H1 (cell line): Measurements from ENCODE around the gene OR13A1. TPM values are rescaled to one million over a fixed set of nuclear protein-coding genes. Genes with fewer than 3 reads are reported as not detected.

Source experiments
- CTCF ChIA-PET: fragments of 300-600 bp; sonication (Branson Sonifier 250); formaldehyde crosslinking; loops from one replicate; lab custom pipeline; 2021; ENCODE audit not compliant: partially characterized antibody; lab: Charles Lee
- POLR2A ChIA-PET: fragments of 300-600 bp; sonication (Branson Sonifier 250); formaldehyde crosslinking; loops from one replicate; lab custom pipeline; 2021; ENCODE audit warnings: inconsistent platforms; ENCODE audit not compliant: partially characterized antibody; lab: Charles Lee
- DNase-seq, 2 experiments: peaks; one replicate each; pipeline versions ENCODE4 v3.0.0 to v3.0.0-alpha.2; 2010 to 2022; ENCODE audit warnings: low spot score in 2 of 2, low read depth in 1 of 2, mixed read lengths in 1 of 2
- FAIRE-seq: peaks from 2 replicates; lab custom pipeline; 2011; peaks lifted over from hg19 to GRCh38; lab: Jason Lieb, UNC
- H2AFZ ChIP-seq: 2 replicates; pipeline ENCODE4 v1.8.1; 2012; ENCODE audit warnings: low read length, inconsistent platforms
- H2AK5ac ChIP-seq: 2 replicates; pipeline ENCODE4 v1.6.1; 2013; ENCODE audit warnings: low read depth, low read length
- H2BK120ac ChIP-seq: replicated peaks from 2 replicates; pipeline ENCODE3; 2013; ENCODE audit warnings: low read depth, low read length, inconsistent platforms
- H2BK12ac ChIP-seq: 2 replicates; pipeline ENCODE4 v1.6.1; 2013; ENCODE audit warnings: low read depth, low read length
- H2BK15ac ChIP-seq: 2 replicates; pipeline ENCODE4 v1.6.1; 2013; ENCODE audit warnings: low read length
- H2BK20ac ChIP-seq: 2 replicates; pipeline ENCODE4 v1.6.1; 2013; ENCODE audit warnings: low read length
- H2BK5ac ChIP-seq: 2 replicates; pipeline ENCODE4 v1.6.1; 2013; ENCODE audit warnings: low read depth, low read length
- H3K14ac ChIP-seq: 2 replicates; pipeline ENCODE4 v1.6.1; 2013; ENCODE audit warnings: inconsistent platforms; ENCODE audit not compliant: insufficient read length
- H3K18ac ChIP-seq: 2 replicates; pipeline ENCODE4 v1.6.1; 2013; ENCODE audit warnings: low read length; ENCODE audit errors: extremely low read depth
- H3K23ac ChIP-seq: 2 replicates; pipeline ENCODE4 v1.6.1; 2013; ENCODE audit warnings: inconsistent platforms; ENCODE audit not compliant: insufficient read length
- H3K23me2 ChIP-seq: 2 replicates; pipeline ENCODE4 v1.6.1; 2013; ENCODE audit warnings: low read depth, low read length
- H3K27ac ChIP-seq: 2 replicates; pipeline ENCODE4 v1.6.1; 2011; ENCODE audit warnings: low read depth, low read length, inconsistent platforms
- H3K27me3 ChIP-seq, 4 experiments: replicated peaks in 1 of 4; 1 replicate in 1 of 4; 2 replicates in 3 of 4; pipeline versions ENCODE4 v1.6.1 to v1.8.1; 2011 to 2013; ENCODE audit warnings: low read length in 3 of 4, mild to moderate bottlenecking in 3 of 4, inconsistent platforms in 2 of 4, mixed read lengths in 2 of 4, moderate library complexity in 1 of 4; ENCODE audit not compliant: control insufficient read depth in 3 of 4, insufficient read depth in 3 of 4; ENCODE audit errors: extremely low read depth in 1 of 4
- H3K36me3 ChIP-seq, 4 experiments: 2 replicates each; pipeline versions ENCODE4 v1.6.1 to v1.8.1; 2011 to 2013; ENCODE audit warnings: mild to moderate bottlenecking in 4 of 4, low read length in 3 of 4, moderate library complexity in 2 of 4, control low read depth in 1 of 4, inconsistent platforms in 1 of 4; ENCODE audit not compliant: insufficient read depth in 4 of 4, control insufficient read depth in 2 of 4
- H3K4ac ChIP-seq: replicated peaks from 2 replicates; pipeline ENCODE3; 2013; ENCODE audit warnings: low read length, low read depth, mixed read lengths, inconsistent platforms; ENCODE audit not compliant: insufficient read length
- H3K4me1 ChIP-seq, 4 experiments: replicated peaks in 1 of 4; 1 replicate in 1 of 4; 2 replicates in 3 of 4; pipeline versions ENCODE4 v1.6.1 to v1.8.1; 2011 to 2013; ENCODE audit warnings: low read length in 3 of 4, inconsistent platforms in 2 of 4, mixed read lengths in 1 of 4; ENCODE audit not compliant: insufficient read depth in 4 of 4, control insufficient read depth in 3 of 4
- H3K4me2 ChIP-seq, 2 experiments: 2 replicates each; pipeline versions ENCODE4 v1.6.1 to v1.8.1; 2011 to 2013; ENCODE audit warnings: low read depth in 2 of 2, low read length in 2 of 2, control low read depth in 1 of 2, inconsistent platforms in 1 of 2, mild to moderate bottlenecking in 1 of 2; ENCODE audit not compliant: insufficient read depth in 1 of 2
- H3K4me3 ChIP-seq, 4 experiments: fragments of 200-600, 300-600 bp in 1 of 4; sonication (generic), shearing (Covaris generic), sonication (Bioruptor Twin) in 1 of 4; 2 replicates each; pipeline versions ENCODE4 v1.5.1 to v1.8.1; 2011 to 2016; ENCODE audit warnings: low read length in 4 of 4, low read depth in 3 of 4, control low read depth in 2 of 4, inconsistent platforms in 2 of 4, mild to moderate bottlenecking in 2 of 4, mixed read lengths in 1 of 4, moderate library complexity in 1 of 4; ENCODE audit not compliant: insufficient read depth in 2 of 4; ENCODE audit errors: extremely low read depth in 1 of 4
- H3K56ac ChIP-seq: replicated peaks from 2 replicates; pipeline ENCODE3; 2013; ENCODE audit warnings: low read depth, mild to moderate bottlenecking, mixed read lengths, low read length, inconsistent platforms; ENCODE audit not compliant: insufficient read length
- H3K79me1 ChIP-seq: 2 replicates; pipeline ENCODE4 v1.6.1; 2013; ENCODE audit warnings: low read depth, low read length, control low read depth
- H3K79me2 ChIP-seq, 2 experiments: 2 replicates each; pipeline versions ENCODE4 v1.6.1 to v1.8.1; 2012 to 2013; ENCODE audit warnings: low read length in 2 of 2, mild to moderate bottlenecking in 2 of 2, inconsistent platforms in 1 of 2; ENCODE audit not compliant: insufficient read depth in 2 of 2, control insufficient read depth in 1 of 2
- H3K9ac ChIP-seq, 4 experiments: replicated peaks in 1 of 4; 1 replicate in 1 of 4; 2 replicates in 3 of 4; pipeline versions ENCODE4 v1.6.1 to v1.8.1; 2011 to 2013; ENCODE audit warnings: low read depth in 3 of 4, low read length in 3 of 4, control low read depth in 2 of 4, mild to moderate bottlenecking in 2 of 4, moderate library complexity in 2 of 4, inconsistent platforms in 1 of 4; ENCODE audit errors: extremely low read depth in 1 of 4
- H3K9me3 ChIP-seq, 2 experiments: 2 replicates each; pipeline versions ENCODE4 v1.6.1 to v1.8.1; 2012 to 2013; ENCODE audit warnings: mild to moderate bottlenecking in 2 of 2, moderate library complexity in 2 of 2, control low read depth in 1 of 2, inconsistent platforms in 1 of 2, low read depth in 1 of 2, low read length in 1 of 2, mixed read lengths in 1 of 2; ENCODE audit not compliant: insufficient read depth in 2 of 2
- H4K20me1 ChIP-seq, 2 experiments: replicated peaks in 1 of 2; 2 replicates each; pipeline versions ENCODE3 to v1.8.1; 2011 to 2013; ENCODE audit warnings: inconsistent platforms in 2 of 2, low read length in 2 of 2, mild to moderate bottlenecking in 1 of 2; ENCODE audit not compliant: insufficient read depth in 2 of 2, control insufficient read depth in 1 of 2
- H4K5ac ChIP-seq: 2 replicates; pipeline ENCODE4 v1.6.1; 2013; ENCODE audit warnings: low read length, low read depth, mixed read lengths, inconsistent platforms; ENCODE audit not compliant: insufficient read length
- H4K8ac ChIP-seq: 2 replicates; pipeline ENCODE4 v1.8.0; 2013; ENCODE audit warnings: mild to moderate bottlenecking, moderate library complexity, low read length, inconsistent platforms; ENCODE audit not compliant: insufficient read depth; ENCODE audit errors: extremely low read depth
- H4K91ac ChIP-seq: replicated peaks from 2 replicates; pipeline ENCODE3; 2013; ENCODE audit warnings: low read length, mixed read lengths, inconsistent platforms; ENCODE audit not compliant: insufficient read length
- ATF3 ChIP-seq: IDR thresholded peaks from 2 replicates; pipeline ENCODE4 v1.6.1; 2011; ENCODE audit warnings: low read depth, mild to moderate bottlenecking, low read length; ENCODE audit not compliant: insufficient read depth
- CBX5 ChIP-seq: fragments of 300-800, 300-1000 bp; sonication (generic); IDR thresholded peaks from 2 replicates; pipeline ENCODE4 v1.7.1; 2016; ENCODE audit warnings: antibody characterized with exemption, low read length, low read depth
- CHD1 ChIP-seq: IDR thresholded peaks from 2 replicates; pipeline ENCODE4 v1.6.1; 2012; ENCODE audit warnings: low read depth, low read length, improper control_type of control experiment
- CTBP2 ChIP-seq: IDR thresholded peaks from 2 replicates; pipeline ENCODE4 v1.7.0; 2011; ENCODE audit warnings: borderline replicate concordance, mild to moderate bottlenecking, moderate library complexity, mixed read lengths, low read length; ENCODE audit not compliant: insufficient read depth, insufficient read length
- RNF2 ChIP-seq: fragments of 200-900, 300-1000 bp; sonication (generic); IDR thresholded peaks from 2 replicates; pipeline ENCODE4 v1.7.1; 2016; ENCODE audit warnings: borderline replicate concordance, low read depth, mild to moderate bottlenecking, antibody characterized with exemption, low read length; ENCODE audit not compliant: poor library complexity, severe bottlenecking; ENCODE audit errors: missing control alignments
- RXRA ChIP-seq: IDR thresholded peaks from 2 replicates; pipeline ENCODE4 v1.6.1; 2011; ENCODE audit warnings: low read depth, mild to moderate bottlenecking, low read length, moderate library complexity; ENCODE audit not compliant: insufficient read depth
- YY1 ChIP-seq: IDR thresholded peaks from 2 replicates; pipeline ENCODE4 v1.6.1; 2011; ENCODE audit warnings: low read depth, mild to moderate bottlenecking, low read length
- polyA plus RNA-seq, 7 experiments: library from polyadenylated mRNA; depleted of rRNA in 3 of 7; stranded (reverse) in 5 of 7; unstranded in 2 of 7; fragments of >200 nt in 5 of 7; fragments of 200-250 nt in 2 of 7; gene quantifications; 1 replicate in 5 of 7; 2 replicates in 1 of 7; 4 replicates in 1 of 7; pipeline versions ENCODE4 v1.2.1 to v1.2.3, GENCODE V29; 2011 to 2013; ENCODE audit warnings: missing spikeins in 2 of 7, mixed read lengths in 2 of 7
- total RNA-seq: library from RNA; stranded (reverse); fragmentation: NEBNext Ultra II Directional; extraction: Animal tissue kit (Norgen Biotek cat#: 25700); gene quantifications from 2 replicates; pipeline ENCODE4 v1.2.1, GENCODE V29; 2021
- TF ChIP-seq, protein P1 (sequence below): IDR thresholded peaks from 2 replicates; pipeline ENCODE4 v1.6.1; 2012; ENCODE audit warnings: low read length, inconsistent platforms

OR13A1 gene
- total and polyA plus RNA-seq, 2 of the 8 experiments (the other 6 are each of a cell fraction or from before 2014, with no cell fraction given) = 0.53 TPM; not detected in 1

GRCh38 chr10:45256246-45256645 is 59.2 kb downstream of the OR13A1 start:
- Histone ChIP-seq H3K9me3 (peaks cover 0 to 8% of the 10 kb centered on the region in 2 experiments; a peak in 1 of 4 replicates), H2BK12ac (no peak overlapping the region), H3K79me1 (no peaks in the 10 kb centered on the region), H3K23me2 (no peaks in the 10 kb centered on the region; the same call in 1 of the 2 replicates), H3K36me3 (no peaks in the 10 kb centered on the region), H3K4ac (no peak overlapping the region), H2BK120ac (no peak overlapping the region), H2BK20ac (no peak overlapping the region), H3K18ac (no peak overlapping the region), H3K27ac (no peak overlapping the region), H3K9ac (no peak overlapping the region), H3K79me2 (no peaks in the 10 kb centered on the region), H3K27me3 (no peaks in the 10 kb centered on the region), H3K14ac (no peak overlapping the region), H4K8ac (no peak overlapping the region), H3K4me2 (no peak overlapping the region), H4K20me1 (no peaks in the 10 kb centered on the region), H2AK5ac (no peak overlapping the region), H4K5ac (no peak overlapping the region), H3K4me3 (no peak overlapping the region), H2BK5ac (no peak overlapping the region), H2BK15ac (no peak overlapping the region), H3K23ac (no peak overlapping the region), H3K56ac (no peak overlapping the region), H2AFZ (no peak overlapping the region), H4K91ac (no peak overlapping the region), H3K4me1 (no peaks in the 10 kb centered on the region)
- no peak for FAIRE-seq
- CTCF ChIA-PET = no interaction called here
- no peak for TF ChIP-seq RXRA
- TF ChIP-seq CBX5 = no peak
- TF ChIP-seq RNF2 = no peak
- no peak for TF ChIP-seq YY1
- TF ChIP-seq CTBP2 = no peak
- no peak for TF ChIP-seq CHD1
- no peak for TF ChIP-seq ATF3
- TF ChIP-seq, protein P1, sequence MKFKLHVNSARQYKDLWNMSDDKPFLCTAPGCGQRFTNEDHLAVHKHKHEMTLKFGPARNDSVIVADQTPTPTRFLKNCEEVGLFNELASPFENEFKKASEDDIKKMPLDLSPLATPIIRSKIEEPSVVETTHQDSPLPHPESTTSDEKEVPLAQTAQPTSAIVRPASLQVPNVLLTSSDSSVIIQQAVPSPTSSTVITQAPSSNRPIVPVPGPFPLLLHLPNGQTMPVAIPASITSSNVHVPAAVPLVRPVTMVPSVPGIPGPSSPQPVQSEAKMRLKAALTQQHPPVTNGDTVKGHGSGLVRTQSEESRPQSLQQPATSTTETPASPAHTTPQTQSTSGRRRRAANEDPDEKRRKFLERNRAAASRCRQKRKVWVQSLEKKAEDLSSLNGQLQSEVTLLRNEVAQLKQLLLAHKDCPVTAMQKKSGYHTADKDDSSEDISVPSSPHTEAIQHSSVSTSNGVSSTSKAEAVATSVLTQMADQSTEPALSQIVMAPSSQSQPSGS = no peak
- no peak for DNase-seq
- POLR2A ChIA-PET = no interaction called here
